NCI-H2227 (cell line): ENCODE data around the gene CBX8.
A peak's percentile ranks its signal among the peaks of the same experiment; 100 is the strongest.

Experiments
- DNase-seq: peaks from one replicate; lab custom pipeline; 2025; ENCODE audit not compliant: unreplicated experiment; lab: John Stamatoyannopoulos, UW

Gene CBX8

GRCh38 chr17:79835953-79836509 lies 39.2 kb upstream of the CBX8 start:
- no peak for DNase-seq

DNA sequence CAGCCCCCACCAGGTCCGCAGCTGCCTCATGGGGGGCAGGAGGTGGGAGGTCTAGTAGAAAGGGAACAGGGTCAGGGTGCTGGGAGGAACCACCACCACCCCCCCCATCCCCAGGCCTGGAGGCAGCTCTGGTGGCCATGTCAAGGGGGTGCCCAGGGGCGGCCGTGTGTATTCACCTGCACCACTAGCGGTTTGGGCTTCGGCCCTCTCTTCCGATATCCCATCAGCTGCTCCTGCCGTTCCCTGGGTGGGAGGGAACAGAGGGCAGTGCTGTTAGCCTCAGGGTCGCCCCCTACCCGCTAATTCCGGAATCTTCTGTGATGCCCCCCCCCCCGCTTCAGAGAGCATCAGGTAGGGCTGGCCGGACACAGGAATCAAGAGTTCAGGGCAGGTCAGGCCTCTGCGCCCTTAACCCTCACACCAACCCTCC lies 38.6 kb upstream of the CBX8 start:
- no peak for DNase-seq

- DNase-seq = peak; percentile 11
These were observed 37.9 kb upstream of the CBX8 start for GRCh38 chr17:79834565-79835469.

DNA sequence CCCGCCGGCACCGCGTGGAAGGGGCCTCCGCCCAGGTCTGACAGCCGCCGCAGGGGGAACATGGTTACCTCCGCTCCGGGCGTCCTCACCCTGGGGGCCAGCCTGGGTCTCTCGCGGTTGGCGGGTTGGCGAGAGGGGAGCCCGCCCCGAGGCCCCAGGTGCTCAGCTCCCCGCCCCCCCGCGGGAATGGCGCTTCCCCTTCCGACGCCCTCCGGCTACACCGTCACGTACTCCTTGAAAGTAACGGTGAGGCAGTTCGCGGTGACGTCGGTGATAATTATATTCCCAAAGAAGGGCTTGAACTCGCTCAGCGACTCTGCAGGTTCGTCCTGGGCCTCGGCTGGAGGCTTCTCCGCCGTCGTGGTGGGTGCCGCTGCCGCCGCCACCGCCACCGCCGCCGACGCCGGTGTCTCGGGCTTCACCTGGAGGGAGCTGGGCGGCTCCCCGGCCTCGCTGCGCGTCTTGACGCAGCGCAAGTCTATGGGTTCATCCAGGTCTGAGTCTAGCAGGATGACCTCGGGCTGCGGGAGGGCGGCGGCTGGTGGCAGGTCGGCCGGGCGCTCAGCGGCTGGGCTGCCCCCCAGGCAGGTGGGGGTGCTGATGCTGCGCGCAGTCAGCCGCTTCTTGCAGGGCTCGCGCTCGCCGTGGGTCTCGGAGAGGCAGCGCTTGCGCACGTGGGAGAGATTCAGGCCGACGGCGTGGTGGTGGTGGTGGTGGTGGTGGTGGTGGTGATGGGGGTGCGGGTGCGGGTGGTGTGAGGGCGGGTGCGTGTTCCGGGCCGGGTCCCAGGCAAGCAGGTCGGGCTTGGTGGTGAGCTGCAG lies 37.1 kb upstream of the CBX8 start:
- DNase-seq = no peak

DNA sequence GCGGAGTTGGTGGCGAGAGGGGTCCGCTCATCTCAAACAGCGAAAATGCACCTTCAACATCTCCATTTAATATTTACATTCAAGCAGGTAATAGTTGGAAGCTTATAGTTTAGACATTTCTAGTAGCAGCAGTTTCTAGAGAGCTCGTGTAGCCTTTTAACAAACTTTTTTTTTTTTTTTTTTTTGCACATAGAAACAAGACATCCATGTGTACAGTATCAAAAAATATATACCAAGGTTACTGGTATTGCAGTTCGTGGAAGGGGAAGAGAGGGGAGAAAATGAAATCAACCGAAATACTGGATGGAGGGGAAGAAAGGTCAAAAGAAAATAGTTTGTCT lies 36.2 kb upstream of the CBX8 start:
- no peak for DNase-seq

- DNase-seq = no peak
These were observed 35.6 kb upstream of the CBX8 start for GRCh38 chr17:79832218-79833109.

DNA sequence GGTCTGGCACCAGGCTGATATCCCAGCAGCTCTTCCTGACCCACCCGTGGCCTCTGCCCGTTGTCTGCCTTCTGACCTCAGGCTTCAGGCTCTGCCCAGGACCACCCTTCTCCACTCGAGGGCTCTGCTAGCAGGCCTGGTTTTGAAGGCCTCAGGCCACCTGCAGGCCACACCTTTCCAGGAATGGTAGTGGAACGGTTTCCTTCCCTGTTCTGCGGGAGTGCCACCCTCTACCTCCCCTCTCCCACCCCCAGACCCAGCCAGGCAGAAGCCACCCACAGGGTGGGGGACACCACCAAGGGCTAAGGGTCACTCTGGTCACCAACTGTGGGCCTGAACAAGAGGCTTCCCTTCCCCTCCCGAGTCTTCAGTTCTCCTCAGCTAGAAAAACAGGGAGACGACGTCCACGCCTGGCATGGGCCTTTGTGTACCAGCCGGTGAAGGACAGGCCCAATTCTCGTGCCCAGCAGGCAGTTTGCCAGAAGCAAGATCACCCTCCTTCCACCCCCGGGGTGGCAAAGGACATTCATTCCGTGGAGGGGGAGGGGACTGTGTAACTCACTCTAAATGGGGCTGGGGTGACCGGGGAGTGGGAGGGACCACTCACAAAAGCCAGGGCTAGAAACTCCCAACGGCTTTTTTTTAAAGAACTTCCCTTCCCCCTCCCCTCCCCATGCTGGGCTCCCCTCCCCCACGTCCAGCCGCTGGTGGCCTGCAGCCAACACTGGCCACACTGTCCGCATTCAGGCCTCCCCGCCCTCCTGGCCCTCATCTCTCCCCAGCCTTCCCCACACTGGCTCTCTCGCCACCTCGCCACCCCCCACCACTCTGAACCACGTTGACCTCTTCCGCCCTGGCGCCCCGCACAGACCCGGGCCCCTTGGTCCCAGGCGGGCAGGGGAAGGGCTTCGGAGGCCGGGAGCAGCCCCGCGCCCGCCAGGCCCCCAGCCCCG lies 34.7 kb upstream of the CBX8 start:
- DNase-seq = no peak

- DNase-seq = no peak
These were observed 33.9 kb upstream of the CBX8 start for GRCh38 chr17:79830763-79831264.

DNA sequence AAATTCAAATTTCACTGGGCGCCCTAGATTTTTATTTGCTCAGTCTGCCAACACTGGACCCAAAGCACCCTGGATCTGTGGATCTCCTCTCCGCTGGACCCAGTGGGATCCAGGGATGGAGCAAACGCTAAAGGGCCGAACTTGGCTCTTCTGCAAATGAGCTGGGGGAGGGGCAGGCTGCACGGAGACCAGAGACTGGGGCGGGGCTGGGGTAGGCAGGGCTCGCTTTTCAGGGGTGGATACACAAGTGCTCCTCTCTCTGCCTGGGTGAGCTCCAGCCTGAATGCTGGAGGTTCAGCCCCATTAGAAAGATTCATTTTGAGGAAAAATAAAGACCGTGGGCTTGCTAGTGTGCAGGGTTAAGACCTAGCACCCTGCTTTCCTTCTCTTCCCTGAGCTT lies 33.4 kb upstream of the CBX8 start:
- DNase-seq = no peak

- no peak for DNase-seq
These were observed 32.6 kb upstream of the CBX8 start for GRCh38 chr17:79829457-79829856.

DNA sequence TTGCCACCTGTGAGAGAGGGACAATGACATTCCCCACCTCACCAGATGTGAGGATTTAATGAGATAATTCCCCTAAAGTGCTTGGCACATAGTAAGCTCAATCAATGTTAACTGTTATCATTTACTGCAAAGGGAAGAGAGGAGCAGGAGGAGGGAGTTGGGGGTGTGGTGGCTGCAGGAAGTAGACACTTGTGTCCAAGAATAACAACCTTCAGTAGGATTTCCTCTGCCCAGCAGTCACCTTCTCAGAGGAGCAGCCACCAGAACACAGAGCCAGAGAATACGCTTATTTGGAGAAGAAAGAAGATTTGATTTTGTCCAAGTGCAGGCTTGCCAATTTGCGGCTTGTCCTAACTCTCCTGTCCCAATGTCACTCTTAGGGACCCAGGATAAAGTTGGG lies 32.1 kb upstream of the CBX8 start:
- no peak for DNase-seq

DNA sequence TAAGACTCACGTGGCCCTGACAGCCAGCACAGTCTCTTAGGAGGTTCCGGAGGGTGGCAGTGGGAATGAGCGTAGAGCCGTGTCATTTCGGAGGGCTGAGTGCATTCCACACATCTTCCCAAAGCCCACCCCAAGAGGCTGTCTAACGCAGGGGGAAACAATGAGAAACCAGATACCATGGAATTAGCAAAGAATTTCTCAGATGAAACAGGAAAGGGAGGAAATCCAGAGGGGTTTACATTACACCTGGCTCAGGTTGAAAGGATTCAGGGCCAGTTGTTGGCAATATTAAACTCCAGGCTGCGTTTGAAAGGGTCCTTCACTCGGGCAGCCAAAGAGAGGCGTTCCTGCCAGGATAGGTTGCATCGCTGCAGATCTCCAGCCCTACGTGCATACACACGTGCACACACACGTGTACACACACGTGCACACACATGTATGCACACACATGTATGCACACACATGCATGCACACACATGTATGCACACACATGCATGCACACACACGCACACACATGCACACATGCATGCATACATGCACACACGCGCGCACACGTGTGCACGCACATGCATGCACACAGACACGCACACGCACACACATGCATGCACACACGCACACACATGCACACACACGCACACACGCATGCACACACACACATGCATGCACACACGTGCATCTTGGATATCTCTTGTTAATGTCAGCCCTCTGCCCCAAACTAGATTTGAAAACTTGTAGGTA lies 30.1 kb upstream of the CBX8 start:
- no peak for DNase-seq

DNA sequence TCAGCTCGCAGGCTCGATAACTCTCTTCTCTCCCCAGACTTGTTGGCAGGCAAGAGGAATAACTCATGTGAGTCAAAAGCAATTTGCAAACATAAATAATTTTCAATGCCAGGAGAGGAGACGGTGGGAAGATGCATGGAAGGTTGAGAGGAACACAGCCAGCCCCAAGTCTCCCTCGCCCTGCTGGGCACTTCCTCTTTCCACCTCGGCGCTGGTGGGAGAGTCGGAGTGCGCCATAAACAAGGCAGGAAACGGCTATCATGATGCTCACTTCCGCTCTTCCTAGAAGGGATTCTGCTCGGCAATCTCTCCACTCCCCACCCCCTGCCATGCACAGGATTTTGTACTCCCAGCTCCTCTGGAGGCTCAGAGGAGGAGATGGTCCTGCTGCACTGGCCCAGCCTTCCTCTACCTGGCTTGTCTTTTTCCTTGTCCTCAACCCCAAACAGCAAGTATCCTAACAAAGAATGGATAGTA lies 29.4 kb upstream of the CBX8 start:
- DNase-seq = no peak

DNA sequence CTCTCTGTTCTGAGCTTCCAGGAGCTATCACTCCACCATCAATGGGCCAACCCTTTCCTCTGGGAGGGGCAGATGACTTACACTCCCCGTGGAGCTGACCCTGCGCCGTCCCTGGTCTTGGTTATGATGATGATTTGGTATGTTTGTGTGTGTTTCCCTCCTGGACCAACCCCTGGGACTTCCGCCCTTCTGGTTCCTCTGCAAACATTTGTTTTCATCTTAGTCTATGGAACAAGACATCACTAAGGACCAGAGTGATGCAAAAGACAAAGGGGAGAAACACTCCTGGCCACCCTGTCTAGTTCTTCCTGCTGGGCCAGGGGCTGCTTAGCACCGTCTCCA lies 28.7 kb upstream of the CBX8 start:
- no peak for DNase-seq

DNA sequence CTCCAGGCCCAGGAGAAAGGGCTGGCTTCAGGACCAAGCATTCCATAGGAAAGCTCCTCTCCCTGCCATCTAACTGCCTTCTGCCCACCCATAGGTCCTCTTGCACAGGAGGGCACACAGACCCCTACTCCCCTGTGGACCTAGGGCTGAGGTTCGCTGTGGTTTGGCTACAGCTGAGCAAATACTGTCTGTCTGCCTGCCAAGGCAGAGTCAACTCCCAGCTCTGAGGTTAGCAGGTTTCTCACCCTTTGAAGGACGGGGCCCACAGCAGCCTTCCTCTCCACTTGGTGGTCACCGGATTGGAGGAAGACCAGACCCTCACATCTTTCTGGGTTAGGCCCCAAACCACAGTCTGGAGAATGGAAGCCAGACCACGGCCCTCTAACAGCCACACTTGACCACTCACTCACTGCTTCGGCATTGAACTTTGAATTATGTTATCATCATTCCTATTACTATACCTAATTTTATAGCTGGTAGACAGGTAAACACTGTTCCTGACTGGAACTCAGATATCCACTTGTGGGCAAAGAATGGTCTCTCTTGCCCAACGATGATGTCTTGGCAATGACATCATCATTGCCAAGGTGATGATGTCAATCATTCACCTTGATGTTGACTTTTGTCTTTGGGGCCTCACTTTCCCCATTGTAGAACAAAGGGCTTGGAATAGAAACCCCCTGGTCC lies 28.2 kb upstream of the CBX8 start:
- DNase-seq = no peak

DNA sequence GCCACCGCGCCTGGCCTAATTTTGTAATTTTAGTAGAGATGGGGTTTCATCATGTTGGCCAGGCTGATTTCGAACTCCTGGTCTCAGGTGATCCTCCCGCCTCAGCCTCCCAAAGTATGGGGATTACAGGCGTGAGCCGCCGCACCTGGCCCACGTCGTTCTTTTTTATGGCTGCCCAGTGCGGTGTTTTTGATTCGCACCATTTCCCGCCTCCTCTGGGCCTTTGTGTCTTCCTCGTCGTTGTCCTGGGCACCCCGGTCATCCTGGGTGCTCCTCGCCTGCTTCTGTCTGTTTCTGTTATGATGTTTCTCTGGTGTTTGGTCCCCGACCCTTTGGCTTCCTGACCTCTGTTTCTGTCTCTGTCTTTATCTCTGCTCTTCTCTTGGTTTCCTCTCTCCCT lies 27.4 kb upstream of the CBX8 start:
- no peak for DNase-seq

DNA sequence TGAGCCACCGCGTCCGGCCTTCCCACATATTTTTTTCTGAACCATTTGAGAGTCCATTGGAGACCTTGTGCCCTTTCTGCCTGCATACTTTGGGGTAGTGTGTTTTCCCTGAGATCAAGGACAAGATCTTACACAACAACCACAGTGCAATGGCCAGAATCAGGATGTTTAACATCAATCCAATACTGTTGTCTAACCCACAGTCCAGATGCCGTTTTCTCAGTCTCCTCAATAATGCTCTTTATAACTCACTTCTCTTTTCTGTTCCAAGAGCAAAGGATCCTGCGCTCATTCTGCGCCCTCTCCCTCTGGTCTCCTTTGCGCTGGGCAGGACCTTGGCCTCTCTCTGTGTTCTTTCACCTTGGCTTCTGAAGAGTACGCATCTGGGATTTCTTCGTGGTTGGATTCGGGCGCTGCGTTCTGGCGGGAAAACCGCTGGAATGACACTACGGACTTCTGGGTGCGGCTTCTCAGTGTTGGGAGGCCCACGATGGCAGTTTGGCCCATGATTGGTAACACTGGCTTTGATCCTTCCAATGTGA lies 25.8 kb upstream of the CBX8 start:
- DNase-seq = no peak
